ENCODE results near the gene UTP20. TPM values are rescaled to one million over a fixed set of nuclear protein-coding genes. Genes with fewer than 3 reads are reported as not detected.
A peak's percentile ranks its signal among the peaks of the same experiment; 100 is the strongest.

Gene UTP20
- 10.2 and 12.3 TPM in 2 replicates for total RNA-seq

GRCh38 chr12:101280006-101280505, at the start of gene UTP20:
Gene UTP20, plus strand, starts transcription at chr12:101280105. Its CDS starts 178 bp downstream, at chr12:101280283.
- DNase-seq (ENCODE audit: low read depth in 2 of 2), result peak; percentile 94

GRCh38 chr12:101230547-101230946, 49.4 kb upstream of the UTP20 start:
- no peak for DNase-seq (ENCODE audit: low read depth in 2 of 2)

- no peak for DNase-seq (ENCODE audit: low read depth in 2 of 2)
Measured at GRCh38 chr12:101231636-101232035, 48.3 kb upstream of the UTP20 start.

DNA sequence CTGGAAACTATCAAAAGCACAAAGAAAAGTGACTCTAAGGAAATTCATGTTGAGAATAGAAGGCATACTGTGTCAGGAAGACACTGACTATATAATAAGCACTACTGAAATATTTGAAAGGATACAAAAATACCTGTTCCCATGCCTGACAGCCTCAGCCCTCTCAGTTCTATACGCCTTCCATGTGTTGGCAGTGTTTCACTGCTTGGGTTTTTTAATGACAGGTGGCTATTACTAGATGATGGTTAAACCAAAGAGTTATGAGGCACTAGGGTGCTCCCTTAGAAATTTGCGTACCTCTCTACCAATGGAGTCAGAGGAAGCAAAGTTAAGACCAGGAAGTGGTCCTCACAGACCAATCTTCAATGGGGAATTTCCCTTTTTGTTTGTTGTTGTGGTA, 44.2 kb upstream of the UTP20 start:
- no peak for DNase-seq (ENCODE audit: low read depth in 2 of 2)

DNA sequence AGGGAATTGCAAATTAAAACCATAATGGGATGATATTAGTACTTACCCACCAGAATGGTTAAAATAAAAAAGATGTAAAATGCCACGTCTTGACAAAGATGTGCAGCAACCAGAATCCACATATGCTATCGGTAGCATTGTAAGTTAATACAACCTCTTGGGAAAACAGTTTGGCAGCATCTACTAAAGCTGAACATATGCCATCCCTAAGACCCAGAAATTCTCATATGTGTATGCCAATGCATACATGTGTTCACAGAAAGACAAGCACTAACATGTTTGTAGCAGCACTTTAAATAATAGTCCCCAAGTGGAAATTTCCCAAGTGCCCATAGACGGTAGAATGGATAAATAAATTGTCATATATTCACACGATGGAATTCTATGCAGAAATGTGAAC, 41.6 kb upstream of the UTP20 start:
- no peak for DNase-seq (ENCODE audit: low read depth in 2 of 2)

DNA sequence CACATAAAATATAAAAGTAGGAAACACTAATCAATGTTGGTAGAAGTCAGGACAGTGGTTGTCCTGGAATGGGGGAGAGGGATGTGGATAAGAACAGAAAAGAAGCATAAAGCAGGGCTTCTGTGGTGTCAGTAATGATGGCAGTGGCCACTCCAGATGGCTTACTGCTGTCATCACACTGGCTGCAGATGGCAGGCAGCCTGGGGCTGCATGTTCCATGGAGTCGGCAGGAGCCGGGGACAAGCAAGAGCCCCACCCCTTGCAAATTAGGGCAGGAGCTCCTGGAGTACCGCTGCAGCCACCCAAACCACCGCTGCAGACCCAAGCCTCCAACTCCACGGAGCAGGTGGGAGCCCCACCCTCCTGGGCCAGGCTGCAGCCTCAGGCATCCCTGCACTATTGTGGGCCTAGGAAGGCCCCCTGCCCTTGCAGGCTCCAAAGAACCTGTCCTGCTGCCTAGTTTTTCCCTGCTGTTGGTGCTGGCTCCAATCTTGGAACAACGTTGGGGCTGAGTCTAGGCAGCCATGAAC, 41.0 kb upstream of the UTP20 start:
- DNase-seq (ENCODE audit: low read depth in 2 of 2), result no peak

DNA sequence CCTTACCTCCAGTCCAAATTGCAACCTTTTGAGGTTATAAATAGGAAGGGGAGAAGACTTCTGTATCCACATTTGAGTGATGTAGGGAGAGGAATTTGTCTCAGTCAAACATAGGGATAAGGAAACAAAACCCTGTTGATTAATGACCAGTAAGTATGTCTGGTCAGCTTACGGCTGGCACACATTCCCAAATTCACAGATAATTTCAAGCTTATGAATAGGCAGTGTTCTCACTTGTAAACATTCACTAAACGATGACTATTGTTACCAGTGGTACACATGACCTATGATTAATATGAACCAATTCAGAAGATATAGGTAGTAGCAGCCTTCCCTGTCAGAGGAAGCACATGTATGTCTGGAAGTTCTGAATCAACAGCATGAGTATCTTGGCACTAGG, 36.8 kb upstream of the UTP20 start:
- no peak for DNase-seq (ENCODE audit: low read depth in 2 of 2)

DNA sequence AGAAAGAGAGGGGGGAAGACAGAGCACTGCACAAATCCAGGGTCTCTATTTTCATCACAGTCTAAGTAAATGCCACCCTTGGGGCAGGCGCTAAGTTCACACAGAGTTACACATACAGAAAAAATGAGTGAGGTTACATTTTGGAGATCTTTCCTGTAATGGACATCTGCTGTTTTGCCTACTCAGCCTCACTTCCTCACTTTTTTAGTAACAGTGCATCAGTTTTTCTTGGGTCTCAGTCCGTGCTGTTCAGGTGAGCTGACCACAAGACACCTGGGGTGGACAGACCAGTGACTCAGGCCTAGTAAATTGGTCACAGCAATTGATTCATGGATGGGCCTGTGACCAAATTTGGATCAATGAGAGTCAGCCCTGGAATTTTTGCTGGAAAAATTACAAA, 36.3 kb upstream of the UTP20 start:
- no peak for DNase-seq (ENCODE audit: low read depth in 2 of 2)

GRCh38 chr12:101256266-101256665, 23.6 kb upstream of the UTP20 start:
- DNase-seq (ENCODE audit: low read depth in 2 of 2), result no peak

DNA sequence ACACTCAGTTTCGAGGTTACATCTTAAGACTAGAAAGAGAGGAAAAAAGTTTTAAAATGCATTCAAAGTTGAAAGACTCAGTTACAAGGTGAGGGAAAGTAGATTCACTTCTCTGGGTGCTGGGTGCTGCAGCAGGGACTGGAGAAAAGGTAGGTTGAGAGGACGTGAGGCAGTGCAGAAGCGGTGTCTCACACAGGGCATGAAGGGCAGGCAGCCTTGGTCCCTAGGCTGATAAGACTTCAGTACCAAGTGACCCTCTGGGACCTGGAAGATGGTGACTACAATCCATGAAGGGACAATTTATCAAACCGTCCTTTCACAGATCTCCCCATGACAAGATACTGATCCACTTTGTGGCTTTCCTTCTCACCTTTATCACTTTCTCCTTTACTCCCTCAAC, 22.5 kb upstream of the UTP20 start:
- DNase-seq (ENCODE audit: low read depth in 2 of 2), result no peak

- DNase-seq (ENCODE audit: low read depth in 2 of 2), result no peak
Measured at GRCh38 chr12:101267111-101267510, 12.8 kb upstream of the UTP20 start.

- no peak for DNase-seq (ENCODE audit: low read depth in 2 of 2)
Measured at GRCh38 chr12:101276433-101276832, 3.5 kb upstream of the UTP20 start.

DNA sequence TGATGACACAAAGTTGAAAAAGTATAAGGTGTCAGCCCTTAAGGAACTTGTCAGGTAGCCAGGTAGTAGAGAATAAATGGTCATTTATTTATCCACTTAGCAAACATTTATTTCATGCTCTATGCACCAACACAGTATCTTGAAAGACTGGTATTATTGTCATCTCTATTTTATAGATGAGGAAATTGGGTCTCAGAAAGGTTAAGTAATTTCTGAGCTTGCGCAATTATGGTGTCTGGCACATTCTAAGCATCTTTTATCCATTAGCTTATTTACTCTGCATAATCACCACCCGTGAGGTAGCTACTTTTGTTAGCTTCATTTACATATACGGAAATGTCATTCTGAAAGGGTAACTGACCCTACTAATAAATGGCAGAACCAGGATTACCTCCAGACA, 2.5 kb upstream of the UTP20 start:
- DNase-seq (ENCODE audit: low read depth in 2 of 2), result no peak

GRCh38 chr12:101287357-101287756, 7.5 kb downstream of the UTP20 start:
- no peak for DNase-seq (ENCODE audit: low read depth in 2 of 2)

DNA sequence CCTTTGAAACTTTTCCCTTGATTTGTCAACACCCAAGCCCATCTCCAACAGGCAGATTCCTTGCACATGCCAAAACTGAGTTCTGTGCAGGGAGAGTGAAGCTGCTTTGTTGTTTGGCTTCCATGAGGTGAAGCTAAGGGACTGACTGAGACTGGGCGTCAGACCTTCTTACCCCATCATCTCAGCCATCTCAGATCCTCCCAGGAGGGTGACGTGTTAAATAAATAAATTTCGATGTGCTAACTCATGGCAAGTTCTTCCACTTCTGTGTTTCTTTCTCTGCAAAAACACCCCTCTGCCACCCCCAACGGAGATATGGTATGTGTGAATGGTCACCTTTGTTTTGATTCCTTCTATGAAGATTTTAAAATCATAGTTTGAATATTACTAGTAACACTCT, 17.8 kb downstream of the UTP20 start:
- DNase-seq (ENCODE audit: low read depth in 2 of 2), result no peak

DNA sequence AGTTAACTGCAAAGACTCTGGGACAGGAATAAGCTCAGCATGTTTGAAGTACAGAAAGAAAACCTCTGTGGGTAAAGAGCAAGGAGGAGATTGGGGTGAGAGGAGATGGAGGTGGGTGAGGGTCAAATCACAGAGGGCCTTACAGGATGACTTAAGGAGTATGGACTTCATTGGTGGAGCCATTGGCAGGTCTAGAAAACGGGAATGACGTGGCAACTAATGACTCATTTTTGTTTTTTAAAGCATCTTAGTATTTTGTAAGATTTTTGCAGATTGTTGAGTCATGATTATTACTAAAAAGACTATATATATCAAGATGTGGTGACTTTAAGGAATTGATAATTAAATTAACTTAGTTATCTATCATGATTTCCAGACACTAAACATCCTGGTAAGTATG, 18.5 kb downstream of the UTP20 start:
- DNase-seq (ENCODE audit: low read depth in 2 of 2), result peak in 1 of 2 donors; percentile 57

DNA sequence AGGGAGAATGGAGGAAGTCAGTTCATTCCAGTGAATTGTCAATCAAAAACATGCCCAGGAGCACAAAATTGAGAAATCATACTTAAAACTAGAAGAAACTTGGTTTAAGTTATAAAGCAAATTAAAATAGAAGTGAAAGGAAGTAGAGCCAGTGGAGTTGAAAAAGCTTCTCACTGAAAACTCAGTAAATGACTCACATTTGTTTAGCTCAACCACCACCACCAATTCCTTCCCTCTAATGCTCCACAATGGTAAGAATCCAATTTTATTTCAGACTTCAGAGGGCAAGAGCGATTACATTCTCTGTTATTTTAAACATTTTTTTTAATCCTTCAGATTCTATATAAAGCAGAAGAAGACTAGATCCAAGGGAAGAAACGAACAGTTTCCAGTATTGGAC, 19.4 kb downstream of the UTP20 start:
- DNase-seq (ENCODE audit: low read depth in 2 of 2), result no peak

DNA sequence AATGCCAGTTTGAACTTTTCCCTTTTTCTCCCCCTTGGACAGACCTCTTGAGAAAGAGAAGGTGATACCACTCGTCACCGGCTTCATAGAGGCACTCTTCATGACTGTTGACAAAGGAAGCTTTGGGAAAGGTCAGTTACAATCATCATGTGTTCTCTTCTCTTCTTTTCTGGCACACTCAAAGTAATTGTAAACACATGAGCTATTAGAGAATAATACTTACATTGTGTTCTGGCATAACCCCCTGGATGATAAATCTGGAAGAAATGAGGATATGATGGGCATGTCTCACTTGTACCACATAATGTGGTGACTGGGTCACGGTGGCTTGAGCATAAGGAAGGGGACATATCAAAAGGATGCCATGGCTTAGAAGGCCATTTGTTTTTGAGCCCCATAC, 20.0 kb downstream of the UTP20 start:
- no peak for DNase-seq (ENCODE audit: low read depth in 2 of 2)

- no peak for DNase-seq (ENCODE audit: low read depth in 2 of 2)
Measured at GRCh38 chr12:101302741-101303140, 22.8 kb downstream of the UTP20 start.

GRCh38 chr12:101305226-101305779, 25.4 kb downstream of the UTP20 start:
- DNase-seq (ENCODE audit: low read depth in 2 of 2), result no peak

- DNase-seq (ENCODE audit: low read depth in 2 of 2), result no peak
Measured at GRCh38 chr12:101305794-101306193, 25.9 kb downstream of the UTP20 start.

DNA sequence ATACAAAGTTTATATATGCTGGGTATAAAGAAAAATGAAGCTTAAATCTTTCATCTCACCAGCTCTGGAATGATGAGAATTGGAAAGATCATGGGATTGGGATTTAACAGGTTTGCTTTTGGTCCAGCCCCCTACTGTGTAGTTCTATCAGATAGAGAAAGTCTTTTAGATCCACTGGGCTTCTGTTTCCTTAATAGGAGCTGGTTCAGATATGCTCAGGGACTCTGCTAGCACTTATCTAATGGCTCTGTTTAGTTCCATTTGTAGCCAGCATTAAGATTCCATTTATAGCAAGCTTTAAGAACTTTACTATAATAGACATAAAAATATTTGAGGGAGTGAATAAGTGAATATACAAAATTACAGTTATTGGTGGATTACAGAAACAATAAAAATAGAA, 42.6 kb downstream of the UTP20 start:
- DNase-seq (ENCODE audit: low read depth in 2 of 2), result no peak

DNA sequence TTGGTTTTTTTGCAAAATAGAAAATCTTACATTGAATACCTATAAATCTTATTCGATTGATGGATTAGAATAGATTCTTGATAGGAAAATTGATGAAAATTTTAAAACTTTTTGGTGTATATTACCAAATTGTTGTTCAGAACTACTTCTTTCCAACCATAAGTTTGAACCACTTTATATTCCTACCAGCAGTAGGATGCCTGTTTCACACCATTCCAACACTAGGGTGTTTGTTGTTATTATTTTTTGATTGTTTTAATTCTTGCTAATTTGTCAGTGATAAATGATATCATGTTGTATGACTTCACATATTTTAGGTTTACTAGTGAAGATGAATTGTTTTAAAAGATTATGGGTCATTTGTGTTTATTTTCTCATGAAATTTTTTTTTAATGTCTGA, 43.4 kb downstream of the UTP20 start:
- no peak for DNase-seq (ENCODE audit: low read depth in 2 of 2)

DNA sequence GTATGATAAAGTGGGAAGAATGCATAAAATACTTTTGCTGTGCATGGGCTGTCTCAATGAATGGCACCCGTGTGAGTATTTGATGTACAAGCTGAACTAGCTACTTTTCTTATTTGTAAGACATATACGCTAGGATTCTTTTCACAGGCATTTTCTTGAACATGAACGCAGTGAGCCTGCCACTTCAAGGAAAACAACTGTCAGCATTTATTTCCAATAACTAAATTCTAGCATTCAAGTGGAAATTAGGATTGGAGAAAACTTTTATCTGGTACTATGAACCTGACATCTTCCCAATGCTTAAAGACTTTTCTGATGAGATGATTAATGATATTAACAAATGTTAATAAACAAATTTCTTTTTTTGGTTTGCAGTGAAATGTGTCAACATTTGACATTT, 45.7 kb downstream of the UTP20 start:
- DNase-seq (ENCODE audit: low read depth in 2 of 2), result no peak
